ENCODE measurements around the gene CCDC146.
"Not testable (repeated sequence)": the region's sequence is repeated elsewhere in the genome, so short reads cannot be mapped to it uniquely, and the experiment has no call there.

DNA sequence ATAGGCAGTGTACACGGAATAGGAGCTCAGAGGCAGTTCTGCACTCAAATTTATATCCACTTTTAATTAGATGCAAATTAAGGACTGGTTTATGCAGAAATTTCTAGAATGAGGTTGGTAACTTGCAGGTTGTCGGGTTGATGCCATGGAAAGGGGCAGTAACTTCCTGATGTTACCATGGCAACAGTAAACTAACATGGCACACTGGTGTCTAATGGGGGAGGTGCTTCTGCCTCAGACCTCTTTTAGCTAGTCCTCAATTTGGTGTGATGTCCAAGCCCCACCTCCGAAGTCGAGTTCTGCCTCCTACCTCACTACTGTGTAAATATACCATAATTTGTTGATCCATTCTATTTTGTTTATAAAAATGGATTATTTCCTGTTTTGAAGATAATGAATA lies 52.0 kb downstream of the CCDC146 start:
- TF ChIP-seq, protein P1, sequence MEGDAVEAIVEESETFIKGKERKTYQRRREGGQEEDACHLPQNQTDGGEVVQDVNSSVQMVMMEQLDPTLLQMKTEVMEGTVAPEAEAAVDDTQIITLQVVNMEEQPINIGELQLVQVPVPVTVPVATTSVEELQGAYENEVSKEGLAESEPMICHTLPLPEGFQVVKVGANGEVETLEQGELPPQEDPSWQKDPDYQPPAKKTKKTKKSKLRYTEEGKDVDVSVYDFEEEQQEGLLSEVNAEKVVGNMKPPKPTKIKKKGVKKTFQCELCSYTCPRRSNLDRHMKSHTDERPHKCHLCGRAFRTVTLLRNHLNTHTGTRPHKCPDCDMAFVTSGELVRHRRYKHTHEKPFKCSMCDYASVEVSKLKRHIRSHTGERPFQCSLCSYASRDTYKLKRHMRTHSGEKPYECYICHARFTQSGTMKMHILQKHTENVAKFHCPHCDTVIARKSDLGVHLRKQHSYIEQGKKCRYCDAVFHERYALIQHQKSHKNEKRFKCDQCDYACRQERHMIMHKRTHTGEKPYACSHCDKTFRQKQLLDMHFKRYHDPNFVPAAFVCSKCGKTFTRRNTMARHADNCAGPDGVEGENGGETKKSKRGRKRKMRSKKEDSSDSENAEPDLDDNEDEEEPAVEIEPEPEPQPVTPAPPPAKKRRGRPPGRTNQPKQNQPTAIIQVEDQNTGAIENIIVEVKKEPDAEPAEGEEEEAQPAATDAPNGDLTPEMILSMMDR (IDR thresholded peaks at IDR 0.05): not testable (repeated sequence)
- TF ChIP-seq POLR2A, EP300 (IDR thresholded peaks at IDR 0.05): not testable (repeated sequence)
